HepG2 (cell line): ENCODE data around the gene GLRX2. TPM values are rescaled to one million over a fixed set of nuclear protein-coding genes. Genes with fewer than 3 reads are reported as not detected.
A peak's percentile ranks its signal among the peaks of the same experiment; 100 is the strongest.

ENCODE experiments used
- CREB1 ChIP-seq, 2 experiments: fragments of 450-650 bp in 1 of 2; IDR thresholded peaks; 2 replicates each; pipeline ENCODE4 v1.6.1; 2016 to 2017; ENCODE audit warnings: control low read depth in 1 of 2, mild to moderate bottlenecking in 1 of 2, missing compliant biosample characterization in 1 of 2, missing genetic modification characterization in 1 of 2
- HES4 ChIP-seq: sonication (generic); formaldehyde crosslinking; IDR thresholded peaks from 2 replicates; pipeline ENCODE4 v1.9.0; 2021; ENCODE audit warnings: mild to moderate bottlenecking, missing genetic modification reagents, borderline replicate concordance
- MAFF ChIP-seq: IDR thresholded peaks from 2 replicates; pipeline ENCODE4 v1.6.1; 2011; ENCODE audit warnings: low read depth, low read length, improper control_type of control experiment
- MIER2 ChIP-seq: IDR thresholded peaks from 2 replicates; pipeline ENCODE4 v1.6.1; 2016; ENCODE audit warnings: missing biosample characterization, missing genetic modification reagents
- PTBP1 ChIP-seq: fragments of 200-400 bp; formaldehyde crosslinking; IDR thresholded peaks from 2 replicates; pipeline ENCODE4 v1.6.1; 2018; ENCODE audit warnings: low read length, low read depth; ENCODE audit not compliant: poor library complexity, severe bottlenecking
- ZBTB21 ChIP-seq: sonication (generic); formaldehyde crosslinking; IDR thresholded peaks from 2 replicates; pipeline ENCODE4 v1.4.0; 2020; ENCODE audit warnings: missing genetic modification reagents
- ZBTB42 ChIP-seq: sonication (generic); formaldehyde crosslinking; IDR thresholded peaks from 2 replicates; pipeline ENCODE4 v1.5.0; 2020; ENCODE audit warnings: mild to moderate bottlenecking, missing genetic modification reagents
- ZNF20 ChIP-seq: sonication (generic); formaldehyde crosslinking; IDR thresholded peaks from 2 replicates; pipeline ENCODE4 v1.4.0; 2020; ENCODE audit warnings: mild to moderate bottlenecking, moderate library complexity, missing genetic modification reagents
- ZNF468 ChIP-seq: sonication (generic); formaldehyde crosslinking; IDR thresholded peaks from 2 replicates; pipeline ENCODE4 v1.8.0; 2022; ENCODE audit warnings: mild to moderate bottlenecking, moderate library complexity, missing genetic modification reagents
- polyA plus RNA-seq, 8 experiments: library from polyadenylated mRNA; depleted of rRNA in 3 of 8; stranded (reverse) in 7 of 8; unstranded in 1 of 8; fragments of >200 nt; fragmentation: Illumina TruSeq in 4 of 8; extraction: Trizol in 4 of 8; gene quantifications; 2 replicates each; pipeline versions ENCODE4 v1.2.1 to v1.2.3, GENCODE V29; 2011 to 2016; ENCODE audit warnings: low read depth in 4 of 8, missing spikeins in 1 of 8, mixed read lengths in 1 of 8; ENCODE audit not compliant: insufficient read depth in 1 of 8
- total RNA-seq, 5 experiments: library from RNA; depleted of rRNA; stranded (reverse); fragments of >200 nt; fragmentation: Illumina TruSeq; extraction: Trizol; gene quantifications; 2 replicates each; pipeline ENCODE4 v1.2.3, GENCODE V29; 2016; ENCODE audit warnings: low read depth in 1 of 5
- TF ChIP-seq, protein P1 (sequence below): sonication (generic); formaldehyde crosslinking; IDR thresholded peaks from 2 replicates; pipeline ENCODE4 v1.8.1; 2023; ENCODE audit warnings: mild to moderate bottlenecking, moderate library complexity, missing genetic modification reagents
- TF ChIP-seq, protein P2 (sequence below), 2 experiments: sonication (generic) in 1 of 2; formaldehyde crosslinking in 1 of 2; IDR thresholded peaks; 2 replicates each; pipeline versions ENCODE4 v1.4.0 to v1.6.1; 2016 to 2020; ENCODE audit warnings: borderline replicate concordance in 1 of 2, low read depth in 1 of 2, mild to moderate bottlenecking in 1 of 2, missing genetic modification reagents in 1 of 2
- TF ChIP-seq, protein P3 (sequence below): sonication (generic); formaldehyde crosslinking; IDR thresholded peaks from 2 replicates; pipeline ENCODE4 v1.5.1; 2020; ENCODE audit warnings: mild to moderate bottlenecking, missing genetic modification reagents, moderate library complexity
- TF ChIP-seq, protein P4 (sequence below): sonication (generic); IDR thresholded peaks from 2 replicates; pipeline ENCODE4 v1.6.1; 2016; ENCODE audit warnings: low read depth, borderline replicate concordance
- TF ChIP-seq, protein P5 (sequence below): sonication (generic); formaldehyde crosslinking; conservative IDR thresholded peaks from 2 replicates; pipeline ENCODE4 v1.4.0; 2020; ENCODE audit warnings: missing genetic modification reagents

Gene GLRX2
- total and polyA plus RNA-seq, 2 of the 13 experiments (the other 11 are each of a cell fraction or from before 2014, with no cell fraction given): 11.9 to 39.0 TPM

DNA sequence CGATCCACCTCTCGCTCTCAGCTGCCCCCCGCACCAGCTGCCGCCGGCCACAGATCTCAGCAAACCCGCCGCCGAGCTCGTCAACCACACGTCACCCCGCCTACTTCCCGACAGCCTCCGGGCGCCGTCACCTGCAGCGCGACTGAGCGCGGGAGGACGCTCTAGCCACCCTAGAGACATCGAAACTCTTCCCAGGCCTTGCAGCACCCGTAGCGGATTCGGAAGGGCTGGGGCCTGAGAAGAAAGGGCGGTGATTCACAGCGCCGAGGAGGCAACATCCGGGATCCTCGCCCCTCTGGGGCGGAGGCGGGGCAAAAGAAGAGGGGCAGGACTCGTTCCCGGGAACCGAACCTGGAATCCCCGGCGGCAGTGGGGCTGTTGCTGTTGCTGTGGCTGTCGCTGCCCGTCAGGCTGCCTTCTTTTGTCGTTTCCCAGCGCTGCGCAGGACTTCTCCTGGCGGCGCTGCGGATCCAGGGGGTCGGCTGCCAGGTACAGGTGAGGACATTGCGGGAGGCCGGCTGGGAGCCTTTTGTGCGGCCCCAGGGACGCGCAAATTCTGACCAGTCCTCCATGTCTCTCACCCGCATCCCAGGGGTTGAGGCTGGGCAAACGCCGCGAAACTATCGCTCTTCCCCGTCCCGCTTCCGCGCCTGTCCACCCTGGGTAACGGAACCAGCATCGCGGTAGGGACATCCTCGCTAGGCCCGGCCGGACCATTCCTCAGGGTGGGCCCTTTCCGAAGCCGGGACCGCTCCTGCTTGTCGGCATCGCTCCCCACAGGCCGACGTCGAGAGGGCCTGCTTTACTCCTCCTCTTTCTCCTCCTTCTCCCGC is 45.7 kb downstream of the GLRX2 start, which contains the start of the genes RO60 and UCHL5 (continued):
- TF ChIP-seq, protein P1, sequence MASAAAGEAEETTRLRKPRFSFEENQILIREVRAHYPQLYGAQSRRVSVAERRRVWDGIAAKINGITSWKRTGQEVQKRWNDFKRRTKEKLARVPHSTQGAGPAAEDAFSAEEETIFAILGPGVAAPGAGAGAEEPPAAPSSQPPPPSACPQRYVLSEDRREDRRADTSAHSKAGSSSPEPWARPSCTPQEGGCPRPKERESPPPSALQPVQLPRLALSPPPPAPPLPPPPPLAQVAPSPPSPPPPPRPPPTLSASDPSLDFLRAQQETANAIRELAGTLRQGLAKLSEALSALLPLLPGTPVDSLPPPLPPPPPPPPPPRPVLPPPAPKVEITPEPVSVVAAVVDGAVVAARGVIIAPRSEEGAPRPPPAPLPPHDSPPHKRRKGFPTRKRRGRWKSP (CRISPR knock-in tag): peak; percentile 89
- TF ChIP-seq, protein P2, sequence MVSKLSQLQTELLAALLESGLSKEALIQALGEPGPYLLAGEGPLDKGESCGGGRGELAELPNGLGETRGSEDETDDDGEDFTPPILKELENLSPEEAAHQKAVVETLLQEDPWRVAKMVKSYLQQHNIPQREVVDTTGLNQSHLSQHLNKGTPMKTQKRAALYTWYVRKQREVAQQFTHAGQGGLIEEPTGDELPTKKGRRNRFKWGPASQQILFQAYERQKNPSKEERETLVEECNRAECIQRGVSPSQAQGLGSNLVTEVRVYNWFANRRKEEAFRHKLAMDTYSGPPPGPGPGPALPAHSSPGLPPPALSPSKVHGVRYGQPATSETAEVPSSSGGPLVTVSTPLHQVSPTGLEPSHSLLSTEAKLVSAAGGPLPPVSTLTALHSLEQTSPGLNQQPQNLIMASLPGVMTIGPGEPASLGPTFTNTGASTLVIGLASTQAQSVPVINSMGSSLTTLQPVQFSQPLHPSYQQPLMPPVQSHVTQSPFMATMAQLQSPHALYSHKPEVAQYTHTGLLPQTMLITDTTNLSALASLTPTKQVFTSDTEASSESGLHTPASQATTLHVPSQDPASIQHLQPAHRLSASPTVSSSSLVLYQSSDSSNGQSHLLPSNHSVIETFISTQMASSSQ (IDR thresholded peaks at IDR 0.05; ENCODE audit: low read depth): no peak
- TF ChIP-seq, protein P2 (CRISPR knock-in tag; IDR thresholded peaks at IDR 0.05; ENCODE audit: borderline replicate concordance): peak; percentile 84; the same call in 1 of the 2 replicates
- TF ChIP-seq CREB1 (IDR thresholded peaks at IDR 0.05) (peak; percentile 94), CREB1 (CRISPR knock-in tag; IDR thresholded peaks at IDR 0.05) (peak; percentile 95), ZBTB42 (peak; percentile 91), ZBTB21 (CRISPR knock-in tag) (peak; percentile 30; the same call in 1 of the 2 replicates), MAFF (no peak), PTBP1 (peak; percentile 20), HES4 (no peak; the same call in 1 of the 2 replicates), ZNF20 (CRISPR knock-in tag) (0 out of 2 replicates have a peak, but pooled peaks have one; percentile 12), MIER2 (CRISPR knock-in tag) (no peak), ZNF468 (peak; percentile 38; the same call in 1 of the 2 replicates)
- TF ChIP-seq, protein P3, sequence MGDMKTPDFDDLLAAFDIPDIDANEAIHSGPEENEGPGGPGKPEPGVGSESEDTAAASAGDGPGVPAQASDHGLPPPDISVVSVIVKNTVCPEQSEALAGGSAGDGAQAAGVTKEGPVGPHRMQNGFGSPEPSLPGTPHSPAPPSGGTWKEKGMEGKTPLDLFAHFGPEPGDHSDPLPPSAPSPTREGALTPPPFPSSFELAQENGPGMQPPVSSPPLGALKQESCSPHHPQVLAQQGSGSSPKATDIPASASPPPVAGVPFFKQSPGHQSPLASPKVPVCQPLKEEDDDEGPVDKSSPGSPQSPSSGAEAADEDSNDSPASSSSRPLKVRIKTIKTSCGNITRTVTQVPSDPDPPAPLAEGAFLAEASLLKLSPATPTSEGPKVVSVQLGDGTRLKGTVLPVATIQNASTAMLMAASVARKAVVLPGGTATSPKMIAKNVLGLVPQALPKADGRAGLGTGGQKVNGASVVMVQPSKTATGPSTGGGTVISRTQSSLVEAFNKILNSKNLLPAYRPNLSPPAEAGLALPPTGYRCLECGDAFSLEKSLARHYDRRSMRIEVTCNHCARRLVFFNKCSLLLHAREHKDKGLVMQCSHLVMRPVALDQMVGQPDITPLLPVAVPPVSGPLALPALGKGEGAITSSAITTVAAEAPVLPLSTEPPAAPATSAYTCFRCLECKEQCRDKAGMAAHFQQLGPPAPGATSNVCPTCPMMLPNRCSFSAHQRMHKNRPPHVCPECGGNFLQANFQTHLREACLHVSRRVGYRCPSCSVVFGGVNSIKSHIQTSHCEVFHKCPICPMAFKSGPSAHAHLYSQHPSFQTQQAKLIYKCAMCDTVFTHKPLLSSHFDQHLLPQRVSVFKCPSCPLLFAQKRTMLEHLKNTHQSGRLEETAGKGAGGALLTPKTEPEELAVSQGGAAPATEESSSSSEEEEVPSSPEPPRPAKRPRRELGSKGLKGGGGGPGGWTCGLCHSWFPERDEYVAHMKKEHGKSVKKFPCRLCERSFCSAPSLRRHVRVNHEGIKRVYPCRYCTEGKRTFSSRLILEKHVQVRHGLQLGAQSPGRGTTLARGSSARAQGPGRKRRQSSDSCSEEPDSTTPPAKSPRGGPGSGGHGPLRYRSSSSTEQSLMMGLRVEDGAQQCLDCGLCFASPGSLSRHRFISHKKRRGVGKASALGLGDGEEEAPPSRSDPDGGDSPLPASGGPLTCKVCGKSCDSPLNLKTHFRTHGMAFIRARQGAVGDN (CRISPR knock-in tag): peak; percentile 95
- TF ChIP-seq, protein P4, sequence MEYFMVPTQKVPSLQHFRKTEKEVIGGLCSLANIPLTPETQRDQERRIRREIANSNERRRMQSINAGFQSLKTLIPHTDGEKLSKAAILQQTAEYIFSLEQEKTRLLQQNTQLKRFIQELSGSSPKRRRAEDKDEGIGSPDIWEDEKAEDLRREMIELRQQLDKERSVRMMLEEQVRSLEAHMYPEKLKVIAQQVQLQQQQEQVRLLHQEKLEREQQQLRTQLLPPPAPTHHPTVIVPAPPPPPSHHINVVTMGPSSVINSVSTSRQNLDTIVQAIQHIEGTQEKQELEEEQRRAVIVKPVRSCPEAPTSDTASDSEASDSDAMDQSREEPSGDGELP: peak; percentile 95
- TF ChIP-seq, protein P5, sequence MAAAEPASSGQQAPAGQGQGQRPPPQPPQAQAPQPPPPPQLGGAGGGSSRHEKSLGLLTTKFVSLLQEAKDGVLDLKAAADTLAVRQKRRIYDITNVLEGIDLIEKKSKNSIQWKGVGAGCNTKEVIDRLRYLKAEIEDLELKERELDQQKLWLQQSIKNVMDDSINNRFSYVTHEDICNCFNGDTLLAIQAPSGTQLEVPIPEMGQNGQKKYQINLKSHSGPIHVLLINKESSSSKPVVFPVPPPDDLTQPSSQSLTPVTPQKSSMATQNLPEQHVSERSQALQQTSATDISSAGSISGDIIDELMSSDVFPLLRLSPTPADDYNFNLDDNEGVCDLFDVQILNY (CRISPR knock-in tag): peak; percentile 96
